Measurements from ENCODE around the gene SPATA32.
"Not testable (repeated sequence)": the region's sequence is repeated elsewhere in the genome, so short reads cannot be mapped to it uniquely, and the experiment has no call there.

SPATA32 gene

GRCh38 chr17:45305530-45306087 is 43.7 kb upstream of the SPATA32 start:
- Histone ChIP-seq H3K9me3 (no peaks in the 10 kb centered on the region), H3K4me1 (peaks cover 99% of the 10 kb centered on the region), H3K36me3 (peaks cover 48% of the 10 kb centered on the region), H3K27me3 (no peaks in the 10 kb centered on the region), H4K20me1 (no peaks in the 10 kb centered on the region), H3K4me2 (peak overlapping the region; percentile 60), H3K4me3 (no peak overlapping the region), H3K9ac (no peak overlapping the region), H3K27ac (peak overlapping the region; percentile 44; the same call in 1 of the 2 replicates)
- no peak for TF ChIP-seq Cebpa-rat (IDR thresholded peaks at IDR 0.05)

GRCh38 chr17:45302649-45303173 is 40.8 kb upstream of the SPATA32 start:
- H3K4me2 ChIP-seq: peak overlapping the region; percentile 92
- peak overlapping the region; percentile 11; the same call in 1 of the 2 replicates for H3K4me3 ChIP-seq
- H3K27ac ChIP-seq: peak overlapping the region; percentile 90
- peaks cover 12% of the 10 kb centered on the region; the same call in 1 of the 2 replicates for H4K20me1 ChIP-seq
- peaks cover 21% of the 10 kb centered on the region; the same call in 1 of the 2 replicates for H3K36me3 ChIP-seq
- no peaks in the 10 kb centered on the region for H3K27me3 ChIP-seq
- H3K9me3 ChIP-seq: no peaks in the 10 kb centered on the region
- H3K4me1 ChIP-seq: peaks cover 100% of the 10 kb centered on the region
- H3K9ac ChIP-seq: peak overlapping the region; percentile 66
- TF ChIP-seq Cebpa-rat (IDR thresholded peaks at IDR 0.05): no peak

- Histone ChIP-seq H3K36me3 (peaks cover 21% of the 10 kb centered on the region; the same call in 1 of the 2 replicates), H3K4me2 (peak overlapping the region; percentile 92), H3K9ac (peak overlapping the region; percentile 66; the same call in 1 of the 2 replicates), H3K27ac (peak overlapping the region; percentile 90), H4K20me1 (peaks cover 12% of the 10 kb centered on the region; the same call in 1 of the 2 replicates), H3K4me1 (peaks cover 100% of the 10 kb centered on the region)
- H3K27me3 ChIP-seq, H3K4me3 ChIP-seq, H3K9me3 ChIP-seq: not testable (repeated sequence)
Observed at GRCh38 chr17:45302220-45302619, 40.3 kb upstream of the SPATA32 start.

GRCh38 chr17:45301674-45302073 is 39.8 kb upstream of the SPATA32 start:
- Histone ChIP-seq H3K4me1 (peaks cover 100% of the 10 kb centered on the region), H3K27ac (peak overlapping the region; percentile 90), H3K36me3 (peaks cover 21% of the 10 kb centered on the region; the same call in 1 of the 2 replicates)

GRCh38 chr17:45300060-45300751 is 38.3 kb upstream of the SPATA32 start:
- Histone ChIP-seq H3K9ac (peak overlapping the region; percentile 66; the same call in 1 of the 2 replicates), H3K4me2 (peak overlapping the region; percentile 92)

More at GRCh38 chr17:45301674-45302073, 39.8 kb upstream of the SPATA32 start:
- H3K4me3 ChIP-seq: no peak overlapping the region
- H3K9me3 ChIP-seq: no peaks in the 10 kb centered on the region
- H4K20me1 ChIP-seq: peaks cover 12% of the 10 kb centered on the region; the same call in 1 of the 2 replicates
- TF ChIP-seq Cebpa-rat (IDR thresholded peaks at IDR 0.05): no peak
- peak overlapping the region; percentile 92 for H3K4me2 ChIP-seq
- H3K9ac ChIP-seq: peak overlapping the region; percentile 57; the same call in 1 of the 2 replicates
- H3K27me3 ChIP-seq: no peaks in the 10 kb centered on the region

GRCh38 chr17:45299361-45299760 is 37.5 kb upstream of the SPATA32 start:
- peaks cover 7% of the 10 kb centered on the region; the same call in 1 of the 2 replicates for H3K36me3 ChIP-seq
- H4K20me1 ChIP-seq: peaks cover 26% of the 10 kb centered on the region; the same call in 1 of the 2 replicates
- TF ChIP-seq Cebpa-rat (IDR thresholded peaks at IDR 0.05): 0 out of 2 replicates have a peak, but pooled peaks have one; percentile 9
- 0 out of 2 replicates have a peak overlapping the region, but pooled peaks have one; percentile 14 for H3K4me3 ChIP-seq
- H3K4me1 ChIP-seq: peaks cover 100% of the 10 kb centered on the region
- H3K4me2 ChIP-seq: peak overlapping the region; percentile 92
- H3K27me3 ChIP-seq: no peaks in the 10 kb centered on the region
- peak overlapping the region; percentile 66 for H3K9ac ChIP-seq
- no peaks in the 10 kb centered on the region for H3K9me3 ChIP-seq
- H3K27ac ChIP-seq: peak overlapping the region; percentile 90

More at GRCh38 chr17:45300060-45300751, 38.3 kb upstream of the SPATA32 start:
- Histone ChIP-seq H3K36me3 (0 out of 2 replicates have a peak, but pooled peaks cover 11% of the 10 kb centered on the region), H3K4me1 (peaks cover 100% of the 10 kb centered on the region), H3K4me3 (no peak overlapping the region), H3K27ac (peak overlapping the region; percentile 90), H4K20me1 (peaks cover 25% of the 10 kb centered on the region; the same call in 1 of the 2 replicates), H3K27me3 (no peaks in the 10 kb centered on the region), H3K9me3 (no peaks in the 10 kb centered on the region)
- TF ChIP-seq Cebpa-rat (IDR thresholded peaks at IDR 0.05): no peak

- Histone ChIP-seq H3K4me2 (peak overlapping the region; percentile 92), H3K27ac (peak overlapping the region; percentile 90)
Observed at GRCh38 chr17:45298546-45299285, 36.8 kb upstream of the SPATA32 start.

GRCh38 chr17:45296833-45297124 is 34.9 kb upstream of the SPATA32 start:
- no peak overlapping the region for H3K4me3 ChIP-seq
- no peak for TF ChIP-seq Cebpa-rat (IDR thresholded peaks at IDR 0.05)
- H3K9me3 ChIP-seq: no peaks in the 10 kb centered on the region
- no peak overlapping the region for H3K9ac ChIP-seq
- H3K4me1 ChIP-seq: peaks cover 100% of the 10 kb centered on the region
- H4K20me1 ChIP-seq: peaks cover 43% of the 10 kb centered on the region; the same call in 1 of the 2 replicates
- H3K27me3 ChIP-seq: no peaks in the 10 kb centered on the region
- H3K4me2 ChIP-seq: peak overlapping the region; percentile 92
- H3K36me3 ChIP-seq: peaks cover 21% of the 10 kb centered on the region; the same call in 1 of the 2 replicates
- peak overlapping the region; percentile 90 for H3K27ac ChIP-seq

More at GRCh38 chr17:45298546-45299285, 36.8 kb upstream of the SPATA32 start:
- H3K9me3 ChIP-seq: no peaks in the 10 kb centered on the region
- peaks cover 12% of the 10 kb centered on the region; the same call in 1 of the 2 replicates for H3K36me3 ChIP-seq
- H3K4me1 ChIP-seq: peaks cover 100% of the 10 kb centered on the region
- TF ChIP-seq Cebpa-rat (IDR thresholded peaks at IDR 0.05): no peak
- peak overlapping the region; percentile 66 for H3K9ac ChIP-seq
- H4K20me1 ChIP-seq: peaks cover 31% of the 10 kb centered on the region; the same call in 1 of the 2 replicates
- H3K4me3 ChIP-seq: 0 out of 2 replicates have a peak overlapping the region, but pooled peaks have one; percentile 14
- no peaks in the 10 kb centered on the region for H3K27me3 ChIP-seq

All from BLaER1 (cell line).